ENCODE measurements around the gene SLC35E4.

SLC35E4 gene

DNA sequence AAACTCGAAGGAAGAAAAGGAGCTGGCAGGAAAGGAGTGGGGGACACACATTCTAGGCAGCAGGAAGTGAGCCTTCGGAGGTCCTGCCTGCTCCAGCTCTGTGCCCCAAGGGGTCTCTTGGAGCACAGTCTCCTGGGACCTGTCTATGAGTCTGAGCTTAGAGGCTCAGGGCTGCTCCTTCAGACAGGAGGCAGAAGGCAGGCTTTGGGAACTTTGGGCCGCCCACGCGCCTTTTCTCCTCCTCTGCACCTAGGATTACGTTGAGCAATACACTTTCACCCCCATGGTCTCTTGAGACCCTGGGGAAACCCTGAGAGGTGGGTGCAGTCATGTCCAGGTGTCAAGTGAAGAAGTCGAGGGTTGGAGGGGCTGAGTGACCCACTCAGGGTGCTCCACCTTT, 27.6 kb upstream of the SLC35E4 start:
- Histone ChIP-seq H3K4me1 (ENCODE audit: control insufficient read depth in 1 of 2, insufficient read depth in 1 of 2, low read depth in 1 of 2, low read length in 1 of 2) (peaks cover 23 to 26% of the 10 kb centered on the region in 2 experiments), H3K36me3 (no peaks in the 10 kb centered on the region), H3K9me3 (no peaks in the 10 kb centered on the region), H3K27me3 (peaks cover 15% of the 10 kb centered on the region), H3K27ac (no peak overlapping the region), H3K4me3 (ENCODE audit: low read depth in 1 of 2, low read length in 1 of 2) (no peak overlapping the region)
- TF ChIP-seq, protein P1, sequence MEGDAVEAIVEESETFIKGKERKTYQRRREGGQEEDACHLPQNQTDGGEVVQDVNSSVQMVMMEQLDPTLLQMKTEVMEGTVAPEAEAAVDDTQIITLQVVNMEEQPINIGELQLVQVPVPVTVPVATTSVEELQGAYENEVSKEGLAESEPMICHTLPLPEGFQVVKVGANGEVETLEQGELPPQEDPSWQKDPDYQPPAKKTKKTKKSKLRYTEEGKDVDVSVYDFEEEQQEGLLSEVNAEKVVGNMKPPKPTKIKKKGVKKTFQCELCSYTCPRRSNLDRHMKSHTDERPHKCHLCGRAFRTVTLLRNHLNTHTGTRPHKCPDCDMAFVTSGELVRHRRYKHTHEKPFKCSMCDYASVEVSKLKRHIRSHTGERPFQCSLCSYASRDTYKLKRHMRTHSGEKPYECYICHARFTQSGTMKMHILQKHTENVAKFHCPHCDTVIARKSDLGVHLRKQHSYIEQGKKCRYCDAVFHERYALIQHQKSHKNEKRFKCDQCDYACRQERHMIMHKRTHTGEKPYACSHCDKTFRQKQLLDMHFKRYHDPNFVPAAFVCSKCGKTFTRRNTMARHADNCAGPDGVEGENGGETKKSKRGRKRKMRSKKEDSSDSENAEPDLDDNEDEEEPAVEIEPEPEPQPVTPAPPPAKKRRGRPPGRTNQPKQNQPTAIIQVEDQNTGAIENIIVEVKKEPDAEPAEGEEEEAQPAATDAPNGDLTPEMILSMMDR (IDR thresholded peaks at IDR 0.05): no peak

DNA sequence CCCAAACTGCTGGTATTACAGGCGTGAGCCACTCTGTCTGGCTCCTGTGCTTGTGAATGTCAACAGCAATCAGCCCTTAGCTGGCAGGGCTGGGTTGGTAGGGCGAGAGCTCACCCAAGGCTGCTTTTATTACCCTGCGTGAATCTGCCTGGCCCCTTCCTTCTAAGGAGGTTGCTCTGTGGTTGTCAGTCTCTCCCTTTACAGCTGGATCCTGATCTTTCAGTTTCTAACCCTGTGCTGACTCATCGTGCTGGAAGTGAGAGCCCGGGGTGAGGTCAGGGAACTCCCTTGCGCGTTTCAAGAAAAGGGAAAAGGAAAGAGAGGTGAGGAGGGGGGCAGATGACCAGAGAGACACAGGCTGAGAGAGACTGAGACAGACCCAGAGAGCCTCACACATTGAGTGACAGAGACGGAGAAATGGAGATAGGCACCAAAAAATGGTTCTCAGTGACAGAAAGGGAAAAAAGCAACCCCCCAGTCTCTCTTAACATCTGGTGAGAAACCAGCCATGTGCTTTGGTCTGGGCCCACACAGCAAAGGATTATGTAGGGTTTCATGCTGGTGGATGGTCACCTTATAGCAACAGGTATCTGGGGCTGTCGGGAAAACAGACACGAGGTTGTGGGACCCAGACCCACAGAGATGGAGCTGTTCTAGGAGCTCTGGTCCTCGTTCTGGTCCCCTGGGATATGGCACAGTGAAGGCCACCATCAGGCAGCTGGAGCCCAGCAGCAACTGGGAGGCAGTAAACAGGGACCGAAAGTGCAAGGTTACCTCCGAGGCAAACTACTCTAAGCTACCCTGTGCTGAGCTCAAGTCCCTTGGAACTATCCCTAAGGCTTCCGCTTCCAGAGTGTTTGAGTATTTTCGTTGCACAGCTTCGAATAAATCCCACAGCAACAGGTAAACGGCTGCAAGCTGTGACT, 26.1 kb upstream of the SLC35E4 start:
- Histone ChIP-seq H3K4me1 (ENCODE audit: control insufficient read depth in 1 of 2, insufficient read depth in 1 of 2, low read depth in 1 of 2, low read length in 1 of 2) (peaks cover 23 to 26% of the 10 kb centered on the region in 2 experiments), H3K9me3 (no peaks in the 10 kb centered on the region), H3K27me3 (peaks cover 15% of the 10 kb centered on the region), H3K4me3 (ENCODE audit: low read depth in 1 of 2, low read length in 1 of 2) (no peak overlapping the region), H3K36me3 (no peaks in the 10 kb centered on the region), H3K27ac (no peak overlapping the region)
- TF ChIP-seq, protein P1 (IDR thresholded peaks at IDR 0.05): no peak

DNA sequence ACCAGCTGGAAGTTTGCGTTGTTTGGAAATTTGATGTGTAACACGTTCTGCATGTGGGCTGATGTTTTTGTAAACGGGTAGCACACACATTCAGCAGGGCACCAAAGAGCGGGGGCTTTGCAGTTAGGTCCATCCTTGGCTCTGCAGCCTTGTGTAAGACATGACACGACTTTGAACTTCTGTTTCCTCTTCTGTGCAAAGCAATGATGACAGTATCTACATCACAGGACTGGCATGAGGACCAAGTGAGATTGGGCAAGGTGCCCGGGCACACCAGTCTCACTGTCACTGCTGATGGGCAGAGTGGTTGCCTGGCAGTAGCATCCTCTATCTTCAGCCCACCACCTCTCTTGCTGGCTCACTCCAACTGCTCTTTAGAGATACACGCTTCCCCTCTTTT, 25.3 kb upstream of the SLC35E4 start:
- TF ChIP-seq, protein P1 (IDR thresholded peaks at IDR 0.05): no peak
- no peaks in the 10 kb centered on the region for H3K9me3 ChIP-seq
- H3K36me3 ChIP-seq: no peaks in the 10 kb centered on the region
- peak overlapping the region; percentile 8 for H3K27ac ChIP-seq
- peaks cover 15% of the 10 kb centered on the region for H3K27me3 ChIP-seq
- no peak overlapping the region for H3K4me3 ChIP-seq (ENCODE audit: low read depth in 1 of 2, low read length in 1 of 2)
- H3K4me1 ChIP-seq (ENCODE audit: control insufficient read depth in 1 of 2, insufficient read depth in 1 of 2, low read depth in 1 of 2, low read length in 1 of 2): peaks cover 22 to 26% of the 10 kb centered on the region in 2 experiments

DNA sequence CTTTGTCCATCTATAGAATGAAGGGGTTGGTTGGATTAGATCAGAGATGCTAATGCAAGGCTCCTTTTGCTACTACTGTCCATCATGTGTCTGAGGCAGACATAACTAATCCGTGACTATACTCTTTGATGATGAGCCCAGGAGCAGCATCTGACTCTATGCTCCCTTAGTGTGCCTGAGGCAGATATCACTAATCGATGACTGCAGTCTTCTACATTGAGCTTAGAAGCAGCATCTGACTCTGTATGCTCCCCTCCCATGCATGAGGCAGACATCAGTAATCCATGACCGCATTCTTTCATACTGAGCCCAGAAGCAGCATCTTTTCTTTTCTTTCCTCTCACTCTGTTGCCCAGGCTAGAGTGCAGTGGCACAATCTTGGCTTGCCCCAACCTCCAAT, 24.4 kb upstream of the SLC35E4 start:
- TF ChIP-seq, protein P1 (IDR thresholded peaks at IDR 0.05): no peak
- Histone ChIP-seq H3K36me3 (no peaks in the 10 kb centered on the region), H3K4me3 (ENCODE audit: low read depth in 1 of 2, low read length in 1 of 2) (no peak overlapping the region), H3K4me1 (ENCODE audit: control insufficient read depth in 1 of 2, insufficient read depth in 1 of 2, low read depth in 1 of 2, low read length in 1 of 2) (peaks cover 13 to 18% of the 10 kb centered on the region in 2 experiments), H3K27me3 (peaks cover 15% of the 10 kb centered on the region), H3K27ac (no peak overlapping the region), H3K9me3 (no peaks in the 10 kb centered on the region)

DNA sequence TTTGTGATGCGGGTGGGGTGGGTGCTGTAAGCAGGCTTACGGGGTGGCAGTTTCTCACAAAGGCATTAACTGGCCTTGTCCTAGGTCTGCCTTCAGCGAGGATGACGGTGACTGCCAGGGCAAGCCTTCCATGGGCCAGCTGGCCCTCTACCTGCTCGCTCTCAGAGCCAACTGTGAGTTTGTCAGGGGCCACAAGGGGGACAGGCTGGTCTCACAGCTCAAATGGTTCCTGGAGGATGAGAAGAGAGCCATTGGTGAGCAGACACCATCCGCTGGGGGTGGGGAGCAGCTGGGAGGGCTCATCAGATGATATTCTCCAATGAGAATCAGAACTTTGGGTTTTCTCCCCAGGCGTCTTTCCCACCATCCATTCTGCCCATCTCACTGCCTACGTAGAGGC, 22.8 kb upstream of the SLC35E4 start:
- Histone ChIP-seq H3K4me3 (ENCODE audit: low read depth in 1 of 2, low read length in 1 of 2) (no peak overlapping the region), H3K9me3 (no peaks in the 10 kb centered on the region), H3K36me3 (no peaks in the 10 kb centered on the region), H3K27ac (no peak overlapping the region), H3K4me1 (ENCODE audit: control insufficient read depth in 1 of 2, insufficient read depth in 1 of 2, low read depth in 1 of 2, low read length in 1 of 2) (peaks cover 0 to 8% of the 10 kb centered on the region in 2 experiments), H3K27me3 (peaks cover 15% of the 10 kb centered on the region)
- TF ChIP-seq, protein P1 (IDR thresholded peaks at IDR 0.05): no peak

Measured in neutrophil (primary cell).